Stimulated activated effector memory CD8-positive, alpha-beta T cell treated with anti-CD3 and anti-CD28 coated beads, Interleukin-12 subunit alpha, Interleukin-12 subunit beta, amount 100 ng/mL, for 72 hours (primary cell): Measurements from ENCODE around the gene SEC14L3.

ENCODE experiments used
- ATAC-seq: fragments of 150-1000 bp; cut with Tn5 transposase; 2 replicates; pipeline ENCODE4 v1.10.0; 2021
- DNase-seq, 2 donors: peaks; one replicate each; pipeline ENCODE4 v3.0.0; 2021 to 2022; ENCODE audit warnings: low spot score in 2 of 2
- H3K27ac Mint-ChIP-seq: one replicate; pipeline ENCODE4 v1.8.0; 2022; ENCODE audit warnings: mild to moderate bottlenecking, mixed read lengths
- H3K36me3 Mint-ChIP-seq: one replicate; pipeline ENCODE4 v1.8.0; 2022; ENCODE audit warnings: mild to moderate bottlenecking, mixed read lengths
- H3K4me1 Mint-ChIP-seq: one replicate; pipeline ENCODE4 v1.8.0; 2022; ENCODE audit warnings: mixed read lengths
- H3K4me3 Mint-ChIP-seq: one replicate; pipeline ENCODE4 v1.8.0; 2022; ENCODE audit warnings: mild to moderate bottlenecking, mixed read lengths
- H3K9me3 Mint-ChIP-seq: one replicate; pipeline ENCODE4 v1.8.0; 2022; ENCODE audit warnings: mixed read lengths

The SEC14L3 gene

GRCh38 chr22:30495041-30495784 is 23.4 kb upstream of the SEC14L3 start:
- no peaks in the 10 kb centered on the region for H3K4me1 Mint-ChIP-seq
- no peak for ATAC-seq
- H3K9me3 Mint-ChIP-seq, result no peaks in the 10 kb centered on the region
- no peak overlapping the region for H3K27ac Mint-ChIP-seq
- DNase-seq, result no peak
- H3K4me3 Mint-ChIP-seq, result no peak overlapping the region
- H3K36me3 Mint-ChIP-seq, result no peaks in the 10 kb centered on the region

GRCh38 chr22:30492144-30492543 is 20.3 kb upstream of the SEC14L3 start:
- Mint-ChIP-seq H3K4me1 (no peaks in the 10 kb centered on the region), H3K27ac (no peak overlapping the region), H3K4me3 (no peak overlapping the region), H3K9me3 (no peaks in the 10 kb centered on the region), H3K36me3 (no peaks in the 10 kb centered on the region)
- DNase-seq (no peak), ATAC-seq (no peak)

- Mint-ChIP-seq H3K9me3 (no peaks in the 10 kb centered on the region), H3K27ac (no peak overlapping the region), H3K36me3 (no peaks in the 10 kb centered on the region), H3K4me1 (no peaks in the 10 kb centered on the region), H3K4me3 (no peak overlapping the region)
- DNase-seq (no peak), ATAC-seq (no peak)
These were observed 19.6 kb upstream of the SEC14L3 start for GRCh38 chr22:30491381-30491780.

- no peak overlapping the region for H3K27ac Mint-ChIP-seq
- DNase-seq (no peak), ATAC-seq (no peak)
- H3K9me3 Mint-ChIP-seq, result no peaks in the 10 kb centered on the region
- peaks cover 6% of the 10 kb centered on the region for H3K36me3 Mint-ChIP-seq
- no peak overlapping the region for H3K4me3 Mint-ChIP-seq
- no peaks in the 10 kb centered on the region for H3K4me1 Mint-ChIP-seq
These were observed 18.6 kb upstream of the SEC14L3 start for GRCh38 chr22:30490399-30490798.

GRCh38 chr22:30488121-30488520 is 16.3 kb upstream of the SEC14L3 start:
- ATAC-seq (no peak), DNase-seq (no peak)
- H3K4me1 Mint-ChIP-seq, result no peaks in the 10 kb centered on the region
- H3K27ac Mint-ChIP-seq, result no peak overlapping the region
- no peaks in the 10 kb centered on the region for H3K9me3 Mint-ChIP-seq
- no peak overlapping the region for H3K4me3 Mint-ChIP-seq
- H3K36me3 Mint-ChIP-seq, result peaks cover 6% of the 10 kb centered on the region

- ATAC-seq (no peak), DNase-seq (no peak)
- no peaks in the 10 kb centered on the region for H3K9me3 Mint-ChIP-seq
- no peak overlapping the region for H3K4me3 Mint-ChIP-seq
- no peaks in the 10 kb centered on the region for H3K4me1 Mint-ChIP-seq
- no peak overlapping the region for H3K27ac Mint-ChIP-seq
- H3K36me3 Mint-ChIP-seq, result peaks cover 6% of the 10 kb centered on the region
These were observed 14.9 kb upstream of the SEC14L3 start for GRCh38 chr22:30486661-30487115.

- no peak overlapping the region for H3K27ac Mint-ChIP-seq
- H3K9me3 Mint-ChIP-seq, result no peaks in the 10 kb centered on the region
- no peak for DNase-seq
- H3K4me3 Mint-ChIP-seq, result no peak overlapping the region
- H3K4me1 Mint-ChIP-seq, result no peaks in the 10 kb centered on the region
- ATAC-seq, result no peak
- H3K36me3 Mint-ChIP-seq, result peaks cover 6% of the 10 kb centered on the region
These were observed 14.3 kb upstream of the SEC14L3 start for GRCh38 chr22:30486118-30486517.

GRCh38 chr22:30485362-30485988 is 13.7 kb upstream of the SEC14L3 start:
- no peak overlapping the region for H3K27ac Mint-ChIP-seq

GRCh38 chr22:30483169-30483568 is 11.4 kb upstream of the SEC14L3 start:
- Mint-ChIP-seq H3K9me3 (no peaks in the 10 kb centered on the region), H3K4me1 (no peaks in the 10 kb centered on the region), H3K36me3 (peaks cover 6% of the 10 kb centered on the region), H3K27ac (no peak overlapping the region), H3K4me3 (no peak overlapping the region)
- no peak for DNase-seq
- ATAC-seq, result no peak

More at GRCh38 chr22:30485362-30485988, 13.7 kb upstream of the SEC14L3 start:
- Mint-ChIP-seq H3K36me3 (peaks cover 6% of the 10 kb centered on the region), H3K4me1 (no peaks in the 10 kb centered on the region), H3K9me3 (no peaks in the 10 kb centered on the region), H3K4me3 (no peak overlapping the region)
- ATAC-seq (peak; percentile 96), DNase-seq (peak; percentile 84 to 89)

- no peaks in the 10 kb centered on the region for H3K4me1 Mint-ChIP-seq
- H3K36me3 Mint-ChIP-seq, result peaks cover 6% of the 10 kb centered on the region
- no peak overlapping the region for H3K4me3 Mint-ChIP-seq
- H3K27ac Mint-ChIP-seq, result no peak overlapping the region
- ATAC-seq, result no peak
- no peak for DNase-seq
- no peaks in the 10 kb centered on the region for H3K9me3 Mint-ChIP-seq
These were observed 9.9 kb upstream of the SEC14L3 start for GRCh38 chr22:30481711-30482110.

GRCh38 chr22:30479981-30480380 is 8.2 kb upstream of the SEC14L3 start:
- no peaks in the 10 kb centered on the region for H3K9me3 Mint-ChIP-seq
- ATAC-seq, result no peak
- no peak overlapping the region for H3K27ac Mint-ChIP-seq
- no peaks in the 10 kb centered on the region for H3K4me1 Mint-ChIP-seq
- no peaks in the 10 kb centered on the region for H3K36me3 Mint-ChIP-seq
- DNase-seq, result no peak
- no peak overlapping the region for H3K4me3 Mint-ChIP-seq

GRCh38 chr22:30474683-30475424 is 3.0 kb upstream of the SEC14L3 start:
- peak; percentile 66 for ATAC-seq
- Mint-ChIP-seq H3K9me3 (no peaks in the 10 kb centered on the region), H3K4me1 (peaks cover 14% of the 10 kb centered on the region), H3K27ac (no peak overlapping the region), H3K36me3 (no peaks in the 10 kb centered on the region), H3K4me3 (no peak overlapping the region)
- no peak for DNase-seq

GRCh38 chr22:30474121-30474520 is 2.3 kb upstream of the SEC14L3 start:
- Mint-ChIP-seq H3K27ac (no peak overlapping the region), H3K4me1 (peaks cover 14% of the 10 kb centered on the region), H3K4me3 (no peak overlapping the region), H3K9me3 (no peaks in the 10 kb centered on the region), H3K36me3 (no peaks in the 10 kb centered on the region)
- DNase-seq (no peak), ATAC-seq (no peak)

- Mint-ChIP-seq H3K9me3 (no peaks in the 10 kb centered on the region), H3K4me1 (peaks cover 14% of the 10 kb centered on the region), H3K27ac (peak overlapping the region; percentile 48), H3K4me3 (no peak overlapping the region), H3K36me3 (no peaks in the 10 kb centered on the region)
- ATAC-seq (no peak), DNase-seq (no peak)
These were observed 1.3 kb upstream of the SEC14L3 start for GRCh38 chr22:30472994-30473720.

- H3K36me3 Mint-ChIP-seq, result no peaks in the 10 kb centered on the region
- H3K9me3 Mint-ChIP-seq, result no peaks in the 10 kb centered on the region
- no peak overlapping the region for H3K4me3 Mint-ChIP-seq
- H3K27ac Mint-ChIP-seq, result peak overlapping the region; percentile 36
- no peak for DNase-seq
- no peak for ATAC-seq
- peaks cover 14% of the 10 kb centered on the region for H3K4me1 Mint-ChIP-seq
These were observed 1.2 kb downstream of the SEC14L3 start for GRCh38 chr22:30470655-30471054.
